C4-2B (cell line): ENCODE results near the gene LRRC25.

Experiments
- H3K27ac ChIP-seq: fragments of 450-650 bp; 2 replicates; pipeline ENCODE4 v1.5.1; 2017
- CTCF ChIP-seq: fragments of 450-650 bp; conservative IDR thresholded peaks from 2 replicates; pipeline ENCODE4 v1.5.1; 2017; ENCODE audit warnings: mild to moderate bottlenecking
- ZFX ChIP-seq: fragments of 450-650 bp; IDR thresholded peaks from 2 replicates; pipeline ENCODE4 v1.6.1; 2017

Gene LRRC25

GRCh38 chr19:18392417-18392816 is 5.0 kb downstream of the LRRC25 start:
- H3K27ac ChIP-seq = no peak overlapping the region
- TF ChIP-seq ZFX (no peak), CTCF (no peak)

DNA sequence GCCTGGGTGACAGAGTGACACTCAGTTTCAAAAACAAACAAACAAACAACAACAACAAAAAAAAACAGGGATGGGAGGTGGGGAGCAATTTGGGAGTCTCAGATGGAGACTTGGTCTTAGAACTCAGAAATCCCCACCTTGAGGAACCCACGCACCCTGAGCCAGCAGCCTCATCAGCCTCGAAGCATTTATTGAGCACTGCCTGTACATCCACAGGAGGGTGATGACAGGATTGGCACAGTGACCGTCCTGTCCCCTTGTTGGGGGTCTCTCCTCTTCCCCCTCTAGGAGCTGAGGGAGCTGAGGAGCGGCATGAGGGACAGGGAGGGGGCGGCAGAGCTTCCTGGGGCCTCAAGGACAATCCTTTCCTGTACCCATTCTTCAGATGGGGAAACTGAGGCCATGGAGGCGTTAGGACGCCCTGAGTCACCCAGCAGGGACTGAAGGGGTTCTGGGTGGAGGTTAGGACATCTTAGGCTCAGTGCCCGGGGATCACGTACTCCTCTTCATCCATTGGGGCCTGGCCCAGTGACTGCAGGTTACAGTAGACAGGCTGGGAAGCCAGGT is 5.8 kb downstream of the LRRC25 start:
- TF ChIP-seq CTCF (no peak), ZFX (no peak)
- no peak overlapping the region for H3K27ac ChIP-seq

DNA sequence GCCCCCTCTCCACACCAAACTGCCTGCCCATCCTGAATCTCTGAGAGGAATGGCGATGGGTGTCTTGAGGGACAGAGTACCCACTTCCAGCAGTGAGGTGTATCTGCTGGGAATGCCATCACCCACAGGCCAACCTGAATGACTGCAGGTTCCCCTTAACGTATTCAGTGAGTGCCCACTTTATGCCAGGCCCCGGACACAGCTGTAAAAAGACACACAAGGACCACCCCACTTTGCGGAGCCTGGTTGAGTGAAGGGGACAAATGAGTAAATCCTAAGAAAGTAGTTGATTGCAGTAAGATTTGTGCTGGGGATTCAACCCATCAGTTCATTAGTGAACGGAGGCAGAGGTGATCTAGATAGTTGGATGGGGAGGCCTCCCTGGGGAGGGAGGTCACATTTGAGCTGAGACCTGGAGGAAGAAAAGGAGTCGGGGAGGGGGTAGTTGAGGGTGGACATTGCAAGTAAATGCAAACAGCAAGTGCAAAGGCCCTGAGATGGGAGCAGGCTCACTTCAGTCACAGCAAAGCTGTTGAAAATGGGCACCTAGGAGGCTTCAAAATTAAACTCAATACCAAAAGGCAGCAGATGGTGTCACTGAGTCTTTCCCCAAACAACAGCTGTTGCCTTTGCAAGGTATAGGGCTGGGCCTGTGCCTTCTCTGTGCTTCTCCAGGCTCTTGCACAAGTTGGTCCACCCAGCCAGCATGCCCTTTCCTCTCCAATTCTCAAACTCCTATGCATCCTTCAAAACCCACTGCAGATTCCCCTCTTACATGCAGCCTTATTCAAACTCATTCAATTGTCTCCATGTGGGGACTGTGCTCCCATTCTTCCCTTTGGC is 7.1 kb downstream of the LRRC25 start:
- peak overlapping the region; percentile 13 for H3K27ac ChIP-seq
- TF ChIP-seq CTCF (no peak), ZFX (no peak)

DNA sequence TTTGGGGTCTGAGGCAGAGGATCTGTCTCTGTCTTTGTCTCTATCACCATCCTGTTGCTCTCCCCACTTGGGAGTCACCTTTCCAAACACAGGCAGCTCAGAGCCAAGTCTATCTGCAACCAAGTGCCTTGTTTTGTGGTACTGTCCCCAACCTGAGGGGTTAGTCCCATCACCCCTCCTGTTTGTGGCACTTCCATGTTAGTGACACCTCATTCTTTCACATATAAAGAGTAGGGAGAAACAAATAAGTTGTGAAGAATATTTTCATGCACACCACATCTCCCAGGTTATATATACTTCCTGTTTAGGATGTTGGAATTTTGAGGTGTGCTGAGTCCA is 7.7 kb downstream of the LRRC25 start:
- no peak for TF ChIP-seq CTCF
- TF ChIP-seq ZFX = no peak

DNA sequence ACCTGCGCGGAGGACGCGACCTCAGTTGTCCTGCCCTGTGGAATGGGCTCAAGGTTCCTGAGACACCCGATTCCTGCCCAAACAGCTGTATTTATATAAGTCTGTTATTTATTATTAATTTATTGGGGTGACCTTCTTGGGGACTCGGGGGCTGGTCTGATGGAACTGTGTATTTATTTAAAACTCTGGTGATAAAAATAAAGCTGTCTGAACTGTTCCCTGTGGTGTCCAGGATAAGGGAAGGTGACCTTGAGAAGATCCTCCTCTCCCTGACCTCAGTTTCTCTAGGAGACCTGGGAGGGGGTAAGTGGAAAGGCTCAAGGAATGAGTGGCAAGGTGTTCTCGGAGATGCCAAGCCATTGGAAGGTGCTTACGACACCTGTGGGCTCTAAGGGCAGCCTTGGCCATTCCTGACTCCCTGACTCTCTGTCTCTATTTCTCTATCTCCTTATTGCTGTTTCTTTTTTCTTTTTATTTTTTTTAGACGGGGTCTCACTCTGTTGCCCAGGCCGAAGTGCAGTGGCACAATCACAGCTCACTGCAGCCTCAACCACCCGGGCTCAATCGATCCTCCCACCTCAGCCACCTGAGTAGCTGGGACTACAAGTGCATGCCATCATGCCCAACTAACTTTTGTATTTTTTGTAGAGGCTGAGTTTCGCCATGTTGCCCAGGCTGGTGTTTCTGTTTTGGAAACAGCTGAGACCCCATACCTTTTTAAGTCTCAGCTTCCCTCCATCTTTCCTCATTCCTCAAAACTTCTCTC is 8.3 kb downstream of the LRRC25 start:
- H3K27ac ChIP-seq = peak overlapping the region; percentile 78
- TF ChIP-seq ZFX = no peak
- TF ChIP-seq CTCF = no peak

More for the DNA sequence above, 7.7 kb downstream of the LRRC25 start:
- H3K27ac ChIP-seq = peak overlapping the region; percentile 78

DNA sequence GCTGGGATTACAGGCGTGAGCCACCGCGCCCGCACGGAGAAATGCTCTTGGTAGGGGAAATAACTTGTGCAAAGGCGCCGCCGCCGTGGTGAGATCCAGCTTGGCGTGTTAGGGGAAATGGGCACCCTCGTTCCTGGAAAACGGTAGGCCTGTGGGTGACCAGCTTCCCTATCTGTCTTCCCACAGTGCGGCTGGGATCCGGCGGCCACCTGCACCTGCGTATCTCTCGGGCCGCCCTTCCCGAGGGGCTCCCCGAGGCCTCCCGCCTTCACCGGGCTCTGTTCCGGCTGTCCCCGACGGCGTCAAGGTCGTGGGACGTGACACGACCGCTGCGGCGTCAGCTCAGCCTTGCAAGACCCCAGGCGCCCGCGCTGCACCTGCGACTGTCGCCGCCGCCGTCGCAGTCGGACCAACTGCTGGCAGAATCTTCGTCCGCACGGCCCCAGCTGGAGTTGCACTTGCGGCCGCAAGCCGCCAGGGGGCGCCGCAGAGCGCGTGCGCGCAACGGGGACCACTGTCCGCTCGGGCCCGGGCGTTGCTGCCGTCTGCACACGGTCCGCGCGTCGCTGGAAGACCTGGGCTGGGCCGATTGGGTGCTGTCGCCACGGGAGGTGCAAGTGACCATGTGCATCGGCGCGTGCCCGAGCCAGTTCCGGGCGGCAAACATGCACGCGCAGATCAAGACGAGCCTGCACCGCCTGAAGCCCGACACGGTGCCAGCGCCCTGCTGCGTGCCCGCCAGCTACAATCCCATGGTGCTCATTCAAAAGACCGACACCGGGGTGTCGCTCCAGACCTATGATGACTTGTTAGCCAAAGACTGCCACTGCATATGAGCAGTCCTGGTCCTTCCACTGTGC is 9.1 kb downstream of the LRRC25 start:
- peak overlapping the region; percentile 78 for H3K27ac ChIP-seq
- TF ChIP-seq ZFX = no peak
- peak; percentile 100 for TF ChIP-seq CTCF
